Measurements from ENCODE around the gene RPS10.

DNA sequence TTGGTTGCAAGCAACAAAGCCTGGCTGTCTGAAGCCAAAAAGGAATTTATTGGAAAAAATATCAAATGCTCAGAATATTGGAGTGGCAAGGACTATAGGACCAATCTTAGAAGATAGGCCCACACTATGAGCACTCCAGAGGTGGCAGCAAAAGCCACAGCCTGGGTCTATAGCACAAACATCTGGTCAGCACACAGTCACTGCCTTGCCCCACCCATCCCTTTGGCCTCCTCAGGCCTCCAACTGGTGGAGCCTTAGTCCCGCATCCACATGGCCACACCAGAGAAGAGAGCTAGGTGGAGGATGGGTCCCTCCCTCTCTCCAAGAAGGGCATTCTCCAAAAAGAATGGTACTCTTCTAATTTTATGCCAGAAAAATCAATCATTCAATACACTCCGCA, 47.4 kb downstream of the RPS10 start:
- TF ChIP-seq, protein P1, sequence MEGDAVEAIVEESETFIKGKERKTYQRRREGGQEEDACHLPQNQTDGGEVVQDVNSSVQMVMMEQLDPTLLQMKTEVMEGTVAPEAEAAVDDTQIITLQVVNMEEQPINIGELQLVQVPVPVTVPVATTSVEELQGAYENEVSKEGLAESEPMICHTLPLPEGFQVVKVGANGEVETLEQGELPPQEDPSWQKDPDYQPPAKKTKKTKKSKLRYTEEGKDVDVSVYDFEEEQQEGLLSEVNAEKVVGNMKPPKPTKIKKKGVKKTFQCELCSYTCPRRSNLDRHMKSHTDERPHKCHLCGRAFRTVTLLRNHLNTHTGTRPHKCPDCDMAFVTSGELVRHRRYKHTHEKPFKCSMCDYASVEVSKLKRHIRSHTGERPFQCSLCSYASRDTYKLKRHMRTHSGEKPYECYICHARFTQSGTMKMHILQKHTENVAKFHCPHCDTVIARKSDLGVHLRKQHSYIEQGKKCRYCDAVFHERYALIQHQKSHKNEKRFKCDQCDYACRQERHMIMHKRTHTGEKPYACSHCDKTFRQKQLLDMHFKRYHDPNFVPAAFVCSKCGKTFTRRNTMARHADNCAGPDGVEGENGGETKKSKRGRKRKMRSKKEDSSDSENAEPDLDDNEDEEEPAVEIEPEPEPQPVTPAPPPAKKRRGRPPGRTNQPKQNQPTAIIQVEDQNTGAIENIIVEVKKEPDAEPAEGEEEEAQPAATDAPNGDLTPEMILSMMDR (conservative IDR thresholded peaks at IDR 0.05; ENCODE audit: low read length) = no peak
- TF ChIP-seq EZH2phosphoT487 (IDR thresholded peaks at IDR 0.05; ENCODE audit: borderline replicate concordance) = no peak

All from Loucy (cell line).